ENCODE results near the gene SRMS.
A peak's percentile ranks its signal among the peaks of the same experiment; 100 is the strongest.
"Not testable (repeated sequence)": the region's sequence is repeated elsewhere in the genome, so short reads cannot be mapped to it uniquely, and the experiment has no call there.

Gene SRMS

DNA sequence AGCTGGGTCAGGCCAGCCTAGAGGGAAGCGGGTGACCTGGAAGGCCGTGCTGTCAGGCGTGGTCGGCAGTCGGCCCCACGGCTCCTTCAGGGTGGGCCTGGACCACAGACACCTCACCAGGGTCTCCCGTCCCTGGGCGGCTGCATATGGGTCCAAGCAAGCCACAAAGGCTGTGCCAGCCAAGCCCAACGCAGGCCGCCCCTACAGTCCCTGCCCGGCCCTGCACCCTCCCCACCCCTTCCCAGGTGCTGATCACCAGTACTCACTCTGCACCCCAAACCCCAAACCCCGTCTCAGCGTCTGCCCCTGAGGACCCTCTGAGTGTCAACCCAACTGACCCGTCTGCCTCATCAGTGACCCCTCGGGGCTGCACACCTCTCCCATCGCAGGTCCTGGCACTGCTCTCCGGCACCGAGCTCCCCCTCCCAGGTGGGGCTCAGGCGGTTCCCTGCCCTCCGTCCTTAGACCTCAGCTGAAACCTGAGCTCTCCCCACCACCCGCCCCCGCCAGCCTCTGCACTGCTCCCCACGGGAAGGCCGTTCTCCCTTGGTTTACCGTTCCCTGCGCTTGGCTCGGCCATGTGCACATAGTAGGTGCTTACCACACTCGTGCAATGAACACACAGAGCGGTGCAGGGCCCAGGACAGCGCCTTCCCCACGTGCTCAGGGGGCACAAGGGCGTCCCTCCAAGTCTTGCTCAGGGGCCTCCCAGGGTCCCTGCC, 28.4 kb downstream of the SRMS start:
- ChIA-PET POLR2A (ENCODE audit: low non-redundant PET) (interaction anchor here (2.3 kb wide), 1 partner anchor 22 kb away, joined by 25 read pairs; no protein-coding TSS in a partner anchor), CTCF (interaction anchor here (0.7 to 3.0 kb wide), 4 partner anchors 12 to 209 kb away, joined by 3 to 20 read pairs (median 3); no protein-coding TSS in a partner anchor)
- H3K27ac ChIP-seq: peak overlapping the region; percentile 92
- DNase-seq (ENCODE audit: low spot score): no peak
- TF ChIP-seq, protein P1, sequence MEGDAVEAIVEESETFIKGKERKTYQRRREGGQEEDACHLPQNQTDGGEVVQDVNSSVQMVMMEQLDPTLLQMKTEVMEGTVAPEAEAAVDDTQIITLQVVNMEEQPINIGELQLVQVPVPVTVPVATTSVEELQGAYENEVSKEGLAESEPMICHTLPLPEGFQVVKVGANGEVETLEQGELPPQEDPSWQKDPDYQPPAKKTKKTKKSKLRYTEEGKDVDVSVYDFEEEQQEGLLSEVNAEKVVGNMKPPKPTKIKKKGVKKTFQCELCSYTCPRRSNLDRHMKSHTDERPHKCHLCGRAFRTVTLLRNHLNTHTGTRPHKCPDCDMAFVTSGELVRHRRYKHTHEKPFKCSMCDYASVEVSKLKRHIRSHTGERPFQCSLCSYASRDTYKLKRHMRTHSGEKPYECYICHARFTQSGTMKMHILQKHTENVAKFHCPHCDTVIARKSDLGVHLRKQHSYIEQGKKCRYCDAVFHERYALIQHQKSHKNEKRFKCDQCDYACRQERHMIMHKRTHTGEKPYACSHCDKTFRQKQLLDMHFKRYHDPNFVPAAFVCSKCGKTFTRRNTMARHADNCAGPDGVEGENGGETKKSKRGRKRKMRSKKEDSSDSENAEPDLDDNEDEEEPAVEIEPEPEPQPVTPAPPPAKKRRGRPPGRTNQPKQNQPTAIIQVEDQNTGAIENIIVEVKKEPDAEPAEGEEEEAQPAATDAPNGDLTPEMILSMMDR (conservative IDR thresholded peaks at IDR 0.05; ENCODE audit: low read depth): no peak

DNA sequence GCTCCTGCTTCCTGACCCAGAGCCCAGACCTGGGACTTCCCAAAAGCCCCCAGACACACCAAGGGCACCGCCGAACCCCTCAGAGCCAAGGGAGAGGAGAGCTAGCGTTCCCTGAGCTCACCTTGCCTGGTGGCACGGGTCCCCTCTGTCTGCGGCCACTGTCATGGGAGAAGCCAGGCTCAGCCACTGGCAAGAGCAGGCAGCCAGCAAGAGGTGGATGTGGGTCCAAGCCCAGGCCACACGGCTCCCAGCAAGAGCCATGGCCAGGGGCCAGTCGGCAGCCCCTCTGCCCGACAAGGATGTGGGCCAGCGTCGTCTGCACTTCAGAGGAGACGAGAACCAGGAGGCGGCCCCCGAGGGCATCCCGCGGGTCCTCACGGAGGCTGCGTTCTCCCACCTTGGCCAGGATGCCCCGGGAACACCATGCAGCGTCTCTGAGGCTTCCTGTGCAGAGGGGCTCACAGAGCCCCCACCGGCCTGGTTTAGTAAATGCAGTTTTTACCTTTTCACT, 29.1 kb downstream of the SRMS start:
- H3K27ac ChIP-seq: no peak overlapping the region
- TF ChIP-seq, protein P1 (conservative IDR thresholded peaks at IDR 0.05; ENCODE audit: low read depth): no peak
- CTCF ChIA-PET: interaction anchor here (0.7 to 3.0 kb wide), 3 partner anchors 22 to 208 kb away, joined by 3 to 20 read pairs (median 7); no protein-coding TSS in a partner anchor
- no peak for DNase-seq (ENCODE audit: low spot score)
- POLR2A ChIA-PET (ENCODE audit: low non-redundant PET): interaction anchor here (0.6 kb wide), 1 partner anchor 17 kb away, joined by 3 read pairs; no protein-coding TSS in a partner anchor

GRCh38 chr20:63517376-63518309, 29.9 kb downstream of the SRMS start:
- TF ChIP-seq, protein P1 (conservative IDR thresholded peaks at IDR 0.05; ENCODE audit: low read depth): no peak
- no peak overlapping the region for H3K27ac ChIP-seq
- ChIA-PET CTCF (interaction anchor here (0.7 to 1.6 kb wide), 4 partner anchors 14 to 463 kb away, joined by 3 to 7 read pairs (median 4); no protein-coding TSS in a partner anchor), POLR2A (ENCODE audit: low non-redundant PET) (interaction anchor here (0.6 kb wide), 1 partner anchor 16 kb away, joined by 3 read pairs; no protein-coding TSS in a partner anchor)
- no peak for DNase-seq (ENCODE audit: low spot score)

DNA sequence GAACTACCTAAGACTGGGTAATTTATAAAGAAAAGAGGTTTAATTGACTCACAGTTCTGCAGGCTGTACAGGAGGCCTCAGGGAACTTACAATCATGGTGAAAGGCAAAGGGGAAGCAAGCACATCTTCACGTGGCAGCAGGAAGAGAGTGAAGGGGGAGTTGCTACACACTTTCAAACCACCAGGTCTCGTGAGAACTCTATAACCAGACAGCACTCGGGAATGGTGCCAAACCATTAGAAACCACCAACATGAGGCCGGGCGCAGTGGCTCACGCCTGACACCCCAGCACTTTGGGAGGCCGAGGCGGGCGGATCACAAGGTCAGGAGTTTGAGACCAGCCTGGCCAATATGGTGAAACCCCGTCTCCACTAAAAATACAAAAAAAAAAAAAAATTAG, 33.0 kb downstream of the SRMS start:
- POLR2A ChIA-PET (ENCODE audit: low non-redundant PET); CTCF ChIA-PET; H3K27ac ChIP-seq; DNase-seq (ENCODE audit: low spot score): not testable (repeated sequence)

GRCh38 chr20:63513207-63513606, 34.3 kb downstream of the SRMS start:
- no peak for DNase-seq (ENCODE audit: low spot score)
- TF ChIP-seq, protein P1 (conservative IDR thresholded peaks at IDR 0.05; ENCODE audit: low read depth): no peak
- CTCF ChIA-PET: no interaction called here
- no peak overlapping the region for H3K27ac ChIP-seq
- POLR2A ChIA-PET (ENCODE audit: low non-redundant PET): no interaction called here

DNA sequence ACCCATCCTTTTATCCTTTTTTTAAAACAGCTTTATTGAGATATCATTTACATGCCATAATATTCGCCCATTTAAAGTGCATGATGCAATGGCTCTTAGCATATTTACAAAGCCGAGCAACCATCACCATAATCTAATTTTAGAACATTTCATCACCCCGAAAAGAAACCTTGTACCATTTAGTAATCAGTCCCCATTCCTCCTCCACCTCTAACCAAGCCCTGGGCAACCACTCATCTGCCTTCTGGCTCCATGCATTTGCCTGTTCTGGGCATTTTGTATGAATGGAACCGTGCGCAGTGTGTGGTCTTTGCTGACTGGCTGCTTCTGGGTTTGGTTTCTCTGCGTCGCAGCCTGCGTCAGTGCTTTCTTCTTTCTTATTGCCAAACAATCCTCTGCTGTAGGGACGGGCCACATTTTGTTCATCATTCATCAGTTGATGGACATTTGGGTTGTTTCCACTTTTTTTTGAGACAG, 38.4 kb downstream of the SRMS start:
- TF ChIP-seq, protein P1 (conservative IDR thresholded peaks at IDR 0.05; ENCODE audit: low read depth): no peak

More for the DNA sequence above, 38.4 kb downstream of the SRMS start:
- DNase-seq (ENCODE audit: low spot score): no peak
- no peak overlapping the region for H3K27ac ChIP-seq
- ChIA-PET CTCF (interaction anchor here (0.6 to 2.1 kb wide), 4 partner anchors 13 to 887 kb away, joined by 3 to 9 read pairs (median 4); no protein-coding TSS in a partner anchor), POLR2A (ENCODE audit: low non-redundant PET) (interaction anchor here (1.2 kb wide), 1 partner anchor 11 kb away, joined by 9 read pairs; the partner anchor contains the start of gene PPDPF)
